ENCODE results near the gene PDE1A. TPM values are rescaled to one million over a fixed set of nuclear protein-coding genes. Genes with fewer than 3 reads are reported as not detected.

PDE1A gene
- polyA plus RNA-seq, 1 of the 3 experiments (the other 2 are of a cell fraction), result 0.08 TPM

- no peak overlapping the region for H3K9ac ChIP-seq
Observed at GRCh38 chr2:182259629-182260150, 167.1 kb downstream of the PDE1A start.

GRCh38 chr2:182252534-182252933 lies 174.3 kb downstream of the PDE1A start:
- no peaks in the 10 kb centered on the region for H3K4me1 ChIP-seq (ENCODE audit: control insufficient read depth in 1 of 2, insufficient read depth in 2 of 2, low read depth in 1 of 2, low read length in 1 of 2)
- H3F3A ChIP-seq (replicated peaks; ENCODE audit: insufficient read depth), result no peaks in the 10 kb centered on the region
- no peaks in the 10 kb centered on the region for H3K9me2 ChIP-seq
- H3K36me3 ChIP-seq (replicated peaks in 1 of 2; ENCODE audit: control insufficient read depth in 1 of 2, insufficient read depth in 2 of 2, low read length in 1 of 2), result no peaks in the 10 kb centered on the region
- no peak for TF ChIP-seq EZH2phosphoT487 (IDR thresholded peaks at IDR 0.05; ENCODE audit: borderline replicate concordance, low read depth)
- no peak for TF ChIP-seq ELF1 (IDR thresholded peaks at IDR 0.05)
- TF ChIP-seq CHD2 (IDR thresholded peaks at IDR 0.05; ENCODE audit: low read length, partially characterized antibody), result no peak
- no peak for TF ChIP-seq RCOR1 (IDR thresholded peaks at IDR 0.05; ENCODE audit: low read length)
- TF ChIP-seq RFX5 (IDR thresholded peaks at IDR 0.05; ENCODE audit: low read length), result no peak
- TF ChIP-seq TAF1 (IDR thresholded peaks at IDR 0.05; ENCODE audit: borderline replicate concordance, low read depth, low read length), result no peak
- TF ChIP-seq JUND (IDR thresholded peaks at IDR 0.05), result no peak
- no peak for TF ChIP-seq FOSL2 (IDR thresholded peaks at IDR 0.05; ENCODE audit: borderline replicate concordance, low read depth)
- no peak for TF ChIP-seq TCF12 (IDR thresholded peaks at IDR 0.05)
- no peak for TF ChIP-seq ZBTB33 (IDR thresholded peaks at IDR 0.05; ENCODE audit: borderline replicate concordance, low read depth)
- TF ChIP-seq SIN3A (IDR thresholded peaks at IDR 0.05; ENCODE audit: borderline replicate concordance, low read depth, low read length), result no peak
- TF ChIP-seq RXRA (IDR thresholded peaks at IDR 0.05; ENCODE audit: borderline replicate concordance, low read depth), result no peak
- no peak for TF ChIP-seq TEAD4 (IDR thresholded peaks at IDR 0.05; ENCODE audit: borderline replicate concordance, insufficient read depth)
- no peak for TF ChIP-seq MXI1 (IDR thresholded peaks at IDR 0.05; ENCODE audit: low read depth, low read length)
- no peaks in the 10 kb centered on the region for H3K9me3 ChIP-seq
- no peaks in the 10 kb centered on the region for H3K27me3 ChIP-seq (ENCODE audit: insufficient read depth)
- WGBS (ENCODE audit: low lambda C conversion rate), result 76% methylated on average over 2 of the region's 2 CpGs
- no peak overlapping the region for H2AFZ ChIP-seq (ENCODE audit: low read depth)
- H3K79me2 ChIP-seq (ENCODE audit: insufficient read depth), result no peaks in the 10 kb centered on the region
- H3K4me3 ChIP-seq (ENCODE audit: low read depth in 2 of 2, low read length in 1 of 2), result no peak overlapping the region
- H3K9ac ChIP-seq, result no peak overlapping the region
- no peak overlapping the region for H3K27ac ChIP-seq (ENCODE audit: low read depth in 2 of 2, low read length in 1 of 2)
- no peaks in the 10 kb centered on the region for H4K20me1 ChIP-seq (ENCODE audit: insufficient read depth)
- ChIA-PET CTCF (interaction anchor here (0.7 kb wide), 1 partner anchor 10 kb away, joined by 3 read pairs; no protein-coding TSS in a partner anchor), POLR2A (no interaction called here)
- no peak overlapping the region for H3K4me2 ChIP-seq
- DNase-seq, result no peak

More at GRCh38 chr2:182259629-182260150, 167.1 kb downstream of the PDE1A start:
- no peak overlapping the region for H3K4me3 ChIP-seq (ENCODE audit: low read depth in 2 of 2, low read length in 1 of 2)
- H3K79me2 ChIP-seq (ENCODE audit: insufficient read depth), result no peaks in the 10 kb centered on the region
- H4K20me1 ChIP-seq (ENCODE audit: insufficient read depth), result no peaks in the 10 kb centered on the region
- POLR2A ChIA-PET, result no interaction called here
- H3K9me2 ChIP-seq, result no peaks in the 10 kb centered on the region
- peak overlapping the region in 1 of 2 experiments; percentile 2; a peak in 1 of 4 replicates for H3K27ac ChIP-seq (ENCODE audit: low read depth in 2 of 2, low read length in 1 of 2)
- H3K4me2 ChIP-seq, result peak overlapping the region; percentile 29; the same call in 1 of the 2 replicates
- no peaks in the 10 kb centered on the region for H3F3A ChIP-seq (replicated peaks; ENCODE audit: insufficient read depth)
- H3K4me1 ChIP-seq (ENCODE audit: control insufficient read depth in 1 of 2, insufficient read depth in 2 of 2, low read depth in 1 of 2, low read length in 1 of 2), result no peaks in the 10 kb centered on the region
- DNase-seq, result no peak
- CTCF ChIA-PET, result interaction anchor here (1.3 kb wide), 1 partner anchor 24 kb away, joined by 3 read pairs; no protein-coding TSS in a partner anchor
- TF ChIP-seq EZH2phosphoT487 (IDR thresholded peaks at IDR 0.05; ENCODE audit: borderline replicate concordance, low read depth) (no peak), ZBTB33 (IDR thresholded peaks at IDR 0.05; ENCODE audit: borderline replicate concordance, low read depth) (no peak), IRF3 (IDR thresholded peaks at IDR 0.05; ENCODE audit: low read depth, low read length) (no peak), RXRA (IDR thresholded peaks at IDR 0.05; ENCODE audit: borderline replicate concordance, low read depth) (no peak), YY1 (IDR thresholded peaks at IDR 0.05; ENCODE audit: low read depth) (no peak), TCF12 (IDR thresholded peaks at IDR 0.05) (no peak), NFIC (IDR thresholded peaks at IDR 0.05; ENCODE audit: borderline replicate concordance) (0 out of 2 replicates have a peak, but pooled peaks have one; percentile 27)
- H3K36me3 ChIP-seq (replicated peaks in 1 of 2; ENCODE audit: control insufficient read depth in 1 of 2, insufficient read depth in 2 of 2, low read length in 1 of 2), result no peaks in the 10 kb centered on the region
- H3K9me3 ChIP-seq, result no peaks in the 10 kb centered on the region
- peak overlapping the region; percentile 25; the same call in 1 of the 2 replicates for H2AFZ ChIP-seq (ENCODE audit: low read depth)
- WGBS (ENCODE audit: low lambda C conversion rate), result 48% methylated on average over 4 of the region's 4 CpGs
- H3K27me3 ChIP-seq (ENCODE audit: insufficient read depth), result no peaks in the 10 kb centered on the region

Data from SK-N-SH (cell line).